PC-9 (cell line): ENCODE results near the gene ARFRP1. TPM values are rescaled to one million over a fixed set of nuclear protein-coding genes. Genes with fewer than 3 reads are reported as not detected.

Experiments used
- BruUV-seq: library from RNA; stranded (reverse); fragments of 400-500 nt; replicated peaks from 2 replicates; lab custom pipeline; 2021; lab: Mats Ljungman, UMichigan
- CTCF ChIA-PET: fragments of 300-600 bp; sonication (Branson Sonifier 250); formaldehyde crosslinking; loops from one replicate; lab custom pipeline; 2022; ENCODE audit warnings: antibody characterized with exemption; lab: Charles Lee
- POLR2A ChIA-PET: fragments of 300-600 bp; sonication (Branson Sonifier 250); formaldehyde crosslinking; loops from one replicate; lab custom pipeline; 2022; ENCODE audit warnings: antibody characterized with exemption; ENCODE audit not compliant: unreplicated experiment; lab: Charles Lee
- DNase-seq, 2 experiments: peaks; one replicate each; pipeline versions ENCODE4 v3.0.0 to v3.0.0-alpha.2; 2015 to 2022; ENCODE audit warnings: mixed read lengths in 1 of 2
- H2AFZ ChIP-seq: fragments of 200-600 bp; sonication (generic); 2 replicates; pipeline ENCODE4 v1.8.1; 2017; ENCODE audit warnings: antibody characterized with exemption
- H3F3A ChIP-seq: fragments of 200-600 bp; sonication (generic); 2 replicates; pipeline ENCODE4 v1.8.1; 2017; ENCODE audit warnings: antibody characterized with exemption, mild to moderate bottlenecking, low read depth; ENCODE audit not compliant: insufficient read depth
- H3K27ac ChIP-seq: fragments of 200-600 bp; sonication (generic); 2 replicates; pipeline ENCODE4 v1.6.1; 2016; ENCODE audit warnings: mixed run types
- H3K27me3 ChIP-seq: fragments of 200-600 bp; sonication (generic); 2 replicates; pipeline ENCODE4 v1.6.1; 2016; ENCODE audit warnings: low read depth, mixed run types; ENCODE audit not compliant: insufficient read depth
- H3K36me3 ChIP-seq: fragments of 200-600 bp; sonication (generic); 2 replicates; pipeline ENCODE4 v1.6.1; 2016; ENCODE audit warnings: low read depth, mixed run types
- H3K4me1 ChIP-seq: fragments of 200-600 bp; sonication (generic); replicated peaks from 2 replicates; pipeline ENCODE4 v1.6.1; 2016; ENCODE audit warnings: mixed run types; ENCODE audit not compliant: insufficient read depth
- H3K4me2 ChIP-seq: fragments of 200-600 bp; sonication (generic); 2 replicates; pipeline ENCODE4 v1.6.1; 2017; ENCODE audit warnings: mixed run types
- H3K4me3 ChIP-seq: fragments of 200-600 bp; sonication (generic); 2 replicates; pipeline ENCODE4 v1.6.1; 2016; ENCODE audit warnings: mixed run types
- H3K79me2 ChIP-seq: fragments of 200-600 bp; sonication (generic); 2 replicates; pipeline ENCODE4 v1.6.1; 2017; ENCODE audit warnings: low read depth, mixed run types
- H3K9me2 ChIP-seq: fragments of 200-600 bp; sonication (generic); 2 replicates; pipeline ENCODE4 v1.8.1; 2017; ENCODE audit warnings: mild to moderate bottlenecking; ENCODE audit not compliant: insufficient read depth
- H3K9me3 ChIP-seq: fragments of 200-600 bp; sonication (generic); 2 replicates; pipeline ENCODE4 v1.8.1; 2016; ENCODE audit warnings: low read depth; ENCODE audit not compliant: insufficient read depth
- H4K20me1 ChIP-seq: fragments of 200-600 bp; sonication (generic); 2 replicates; pipeline ENCODE4 v1.8.1; 2017; ENCODE audit not compliant: insufficient read depth
- CTCF ChIP-seq: fragments of 200-600 bp; sonication (generic); conservative IDR thresholded peaks from 2 replicates; pipeline ENCODE4 v1.6.1; 2017; ENCODE audit warnings: mixed run types, antibody characterized with exemption, mild to moderate bottlenecking, moderate library complexity
- EZH2 ChIP-seq: fragments of 200-600 bp; sonication (generic); IDR thresholded peaks from 2 replicates; pipeline ENCODE4 v1.8.0; 2017; ENCODE audit warnings: antibody characterized with exemption, low read depth
- intact Hi-C: fragments of 100-400 bp; cut with micrococcal nuclease; formaldehyde crosslinking; loops from one replicate; pipeline ENCODE4 v1.10.0; 2022; ENCODE audit not compliant: unreplicated experiment
- total RNA-seq: library from RNA; stranded (reverse); gene quantifications from 2 replicates; pipeline ENCODE4 v1.2.3, GENCODE V29; 2021

Gene ARFRP1
- total RNA-seq, 1 experiment from 2014 or later: 59.1 TPM

DNA sequence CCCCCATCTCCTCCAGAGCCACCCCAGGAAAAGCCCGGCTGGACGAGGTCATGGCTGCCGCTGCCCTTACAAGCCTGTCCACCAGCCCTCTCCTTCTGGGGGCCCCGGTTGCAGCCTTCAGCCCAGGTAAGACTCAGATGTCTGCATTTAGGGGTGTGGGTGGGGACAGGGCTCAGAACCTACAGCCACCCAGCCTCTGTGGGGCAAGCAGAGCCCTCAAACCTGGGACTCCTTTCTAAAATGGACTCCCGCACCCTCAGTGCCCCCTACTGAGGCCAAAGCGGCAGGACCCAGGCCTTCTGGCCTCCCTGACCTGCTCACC lies 33.5 kb upstream of the ARFRP1 start:
- Histone ChIP-seq H3K27me3 (no peaks in the 10 kb centered on the region), H3K36me3 (no peaks in the 10 kb centered on the region), H3K27ac (no peak overlapping the region), H3K4me2 (peak overlapping the region; percentile 72), H3K9me2 (no peaks in the 10 kb centered on the region), H2AFZ (peak overlapping the region; percentile 46; the same call in 1 of the 2 replicates), H3K9me3 (no peaks in the 10 kb centered on the region), H3K4me1 (peaks cover 9% of the 10 kb centered on the region), H3K79me2 (peaks cover 10% of the 10 kb centered on the region; the same call in 1 of the 2 replicates), H3K4me3 (peak overlapping the region; percentile 44; the same call in 1 of the 2 replicates), H4K20me1 (no peaks in the 10 kb centered on the region; the same call in 1 of the 2 replicates), H3F3A (peaks cover 42% of the 10 kb centered on the region)
- ChIA-PET POLR2A (interaction anchor here (0.6 to 1.0 kb wide), 4 partner anchors 33 to 647 kb away, joined by 3 to 5 read pairs (median 4); partner anchors contain the start of genes ARFRP1 and ZGPAT), CTCF (interaction anchor here (1.3 kb wide), 1 partner anchor 100 kb away, joined by 18 read pairs; no protein-coding TSS in a partner anchor)
- intact Hi-C loops: loop anchor here (1.0 to 2.0 kb wide), 2 partner anchors 124 to 205 kb away; partner anchors contain the start of genes PTK6 and TPD52L2
- no peak for TF ChIP-seq EZH2
- no peak for TF ChIP-seq CTCF
- BruUV-seq: no TSS peak
- no peak for DNase-seq

- ChIA-PET POLR2A (interaction anchor here (0.5 to 1.0 kb wide), 6 partner anchors 33 to 646 kb away, joined by 3 to 5 read pairs (median 4); partner anchors contain the start of genes ARFRP1 and ZGPAT), CTCF (interaction anchor here (0.8 to 1.3 kb wide), 2 partner anchors 99 to 123 kb away, joined by 3 to 18 read pairs; no protein-coding TSS in a partner anchor)
- H3K9me2 ChIP-seq: no peaks in the 10 kb centered on the region
- H4K20me1 ChIP-seq: no peaks in the 10 kb centered on the region; the same call in 1 of the 2 replicates
- intact Hi-C loops: loop anchor here (1.0 to 2.0 kb wide), 2 partner anchors 125 to 204 kb away; partner anchors contain the start of genes PTK6 and TPD52L2
- TSS peak; percentile 44 for BruUV-seq
- peak; percentile 82 to 95 for DNase-seq
- H3K4me3 ChIP-seq: peak overlapping the region; percentile 44
- H3F3A ChIP-seq: peaks cover 44% of the 10 kb centered on the region
- H3K27ac ChIP-seq: 0 out of 2 replicates have a peak overlapping the region, but pooled peaks have one; percentile 13
- H3K9me3 ChIP-seq: no peaks in the 10 kb centered on the region
- H3K79me2 ChIP-seq: peaks cover 10% of the 10 kb centered on the region; the same call in 1 of the 2 replicates
- no peaks in the 10 kb centered on the region for H3K36me3 ChIP-seq
- TF ChIP-seq CTCF (no peak), EZH2 (no peak)
- peak overlapping the region; percentile 46 for H2AFZ ChIP-seq
- peak overlapping the region; percentile 72 for H3K4me2 ChIP-seq
- H3K4me1 ChIP-seq: peaks cover 9% of the 10 kb centered on the region
- H3K27me3 ChIP-seq: no peaks in the 10 kb centered on the region
These were observed 33.0 kb upstream of the ARFRP1 start for GRCh38 chr20:63740627-63741353.

GRCh38 chr20:63740070-63740626 lies 32.4 kb upstream of the ARFRP1 start:
- Histone ChIP-seq H3K4me3 (peak overlapping the region; percentile 44), H3K36me3 (no peaks in the 10 kb centered on the region), H3K9me3 (no peaks in the 10 kb centered on the region), H3K4me2 (peak overlapping the region; percentile 72), H3K27ac (0 out of 2 replicates have a peak overlapping the region, but pooled peaks have one; percentile 13), H3K9me2 (no peaks in the 10 kb centered on the region), H3K27me3 (no peaks in the 10 kb centered on the region), H4K20me1 (peaks cover 5% of the 10 kb centered on the region; the same call in 1 of the 2 replicates), H3K79me2 (peaks cover 10% of the 10 kb centered on the region; the same call in 1 of the 2 replicates), H3F3A (peaks cover 44% of the 10 kb centered on the region), H2AFZ (peak overlapping the region; percentile 46), H3K4me1 (peaks cover 9% of the 10 kb centered on the region)
- TF ChIP-seq CTCF: no peak
- DNase-seq: peak in 1 of 2 experiments; percentile 55
- intact Hi-C loops: loop anchor here (2.0 kb wide), 1 partner anchor 203 kb away; the partner anchor contains the start of gene PTK6
- POLR2A ChIA-PET: interaction anchor here (0.5 to 1.0 kb wide), 3 partner anchors 98 to 219 kb away, joined by 3 to 5 read pairs (median 5); no protein-coding TSS in a partner anchor
- no TSS peak for BruUV-seq
- CTCF ChIA-PET: interaction anchor here (0.8 to 1.3 kb wide), 2 partner anchors 98 to 124 kb away, joined by 3 to 18 read pairs; no protein-coding TSS in a partner anchor
